Endometrial microvascular endothelial cells (primary cell): ENCODE data around the gene SSB. TPM values are rescaled to one million over a fixed set of nuclear protein-coding genes. Genes with fewer than 3 reads are reported as not detected.
"Not testable (repeated sequence)": the region's sequence is repeated elsewhere in the genome, so short reads cannot be mapped to it uniquely, and the experiment has no call there.

Experiments used
- in situ Hi-C: cut with HindIII; loops from 2 replicates; pipeline ENCODE4 v1.10.0; 2017; ENCODE audit warnings: low sequenced_read_pairs, low pct_unique_long_range_greater_than_20kb; ENCODE audit errors: inconsistent ontology term
- total RNA-seq: library from RNA; depleted of rRNA; stranded (reverse); fragments of >200 nt; gene quantifications from one replicate; pipeline ENCODE4 v1.2.3, GENCODE V29; 2015; ENCODE audit errors: inconsistent ontology term

Gene SSB
- total RNA-seq: 104 TPM

- in situ Hi-C loops: no loop called here
Measured at GRCh38 chr2:169798718-169799592, at the start of gene SSB. SSB (plus strand) TSS chr2:169798871; CDS start chr2:169800961, 2,090 bp downstream.

GRCh38 chr2:169752752-169753151 is 45.9 kb upstream of the SSB start:
- in situ Hi-C loops: no loop called here

- in situ Hi-C loops: no loop called here
Measured at GRCh38 chr2:169755083-169755870, 43.4 kb upstream of the SSB start.

- in situ Hi-C loops: no loop called here
Measured at GRCh38 chr2:169756342-169756741, 42.3 kb upstream of the SSB start.

GRCh38 chr2:169757356-169757755 is 41.3 kb upstream of the SSB start:
- in situ Hi-C loops: no loop called here

- in situ Hi-C loops: no loop called here
Measured at GRCh38 chr2:169757778-169758177, 40.9 kb upstream of the SSB start.

- in situ Hi-C loops: no loop called here
Measured at GRCh38 chr2:169759987-169760386, 38.7 kb upstream of the SSB start.

GRCh38 chr2:169760798-169761197 is 37.9 kb upstream of the SSB start:
- in situ Hi-C loops: not testable (repeated sequence)

- in situ Hi-C loops: no loop called here
Measured at GRCh38 chr2:169761251-169761969, 37.3 kb upstream of the SSB start.

GRCh38 chr2:169761970-169762292 is 36.7 kb upstream of the SSB start:
- in situ Hi-C loops: no loop called here

GRCh38 chr2:169765523-169765922 is 33.1 kb upstream of the SSB start:
- in situ Hi-C loops: no loop called here

GRCh38 chr2:169767243-169767888 is 31.3 kb upstream of the SSB start:
- in situ Hi-C loops: no loop called here

GRCh38 chr2:169768262-169768995 is 30.2 kb upstream of the SSB start:
- in situ Hi-C loops: no loop called here

- in situ Hi-C loops: no loop called here
Measured at GRCh38 chr2:169771021-169771420, 27.6 kb upstream of the SSB start.

GRCh38 chr2:169771612-169772011 is 27.1 kb upstream of the SSB start:
- in situ Hi-C loops: no loop called here

GRCh38 chr2:169772651-169773050 is 26.0 kb upstream of the SSB start:
- in situ Hi-C loops: no loop called here

GRCh38 chr2:169775354-169775753 is 23.3 kb upstream of the SSB start:
- in situ Hi-C loops: no loop called here

GRCh38 chr2:169775765-169776164 is 22.9 kb upstream of the SSB start:
- in situ Hi-C loops: no loop called here
